Jurkat, Clone E6-1 (cell line): Measurements from ENCODE around the gene HAGHL.
A peak's percentile ranks its signal among the peaks of the same experiment; 100 is the strongest.
"Not testable (repeated sequence)": the region's sequence is repeated elsewhere in the genome, so short reads cannot be mapped to it uniquely, and the experiment has no call there.

Experiments used
- DNase-seq: peaks from one replicate; pipeline ENCODE4 v3.0.0-alpha.2; 2011; ENCODE audit warnings: low read depth, low spot score
- H3K4me3 ChIP-seq: 2 replicates; pipeline ENCODE4 v1.5.1; 2011; ENCODE audit warnings: mild to moderate bottlenecking, low read length, control low read depth, moderate library complexity

HAGHL gene

GRCh38 chr16:705431-706188 is 21.3 kb upstream of the HAGHL start, which contains the start of gene FBXL16:
FBXL16 (minus strand) TSS chr16:705801; CDS start chr16:697405, 8,396 bp downstream.
- no peak for DNase-seq
- H3K4me3 ChIP-seq: no peak within 1 kb of the TSS

GRCh38 chr16:706189-707061 is 20.5 kb upstream of the HAGHL start:
- no peak for DNase-seq
- H3K4me3 ChIP-seq: no peak overlapping the region

GRCh38 chr16:707062-707538 is 19.8 kb upstream of the HAGHL start:
- H3K4me3 ChIP-seq: no peak overlapping the region
- DNase-seq: no peak

GRCh38 chr16:708019-708418 is 18.9 kb upstream of the HAGHL start:
- DNase-seq: no peak
- no peak overlapping the region for H3K4me3 ChIP-seq

GRCh38 chr16:708959-709358 is 17.9 kb upstream of the HAGHL start:
- no peak overlapping the region for H3K4me3 ChIP-seq
- no peak for DNase-seq

GRCh38 chr16:709566-710499 is 17.1 kb upstream of the HAGHL start:
- H3K4me3 ChIP-seq: no peak overlapping the region
- peak; percentile 43 for DNase-seq

- no peak for DNase-seq
- H3K4me3 ChIP-seq: no peak overlapping the region
These were observed 16.3 kb upstream of the HAGHL start for GRCh38 chr16:710500-711075.

GRCh38 chr16:711084-711483 is 15.8 kb upstream of the HAGHL start:
- no peak overlapping the region for H3K4me3 ChIP-seq

GRCh38 chr16:711548-712320 is 15.2 kb upstream of the HAGHL start:
- H3K4me3 ChIP-seq: no peak overlapping the region
- no peak for DNase-seq

More at GRCh38 chr16:711084-711483, 15.8 kb upstream of the HAGHL start:
- DNase-seq: no peak

GRCh38 chr16:712740-713250 is 14.1 kb upstream of the HAGHL start:
- H3K4me3 ChIP-seq: not testable (repeated sequence)
- DNase-seq: peak; percentile 63

GRCh38 chr16:714079-714478 is 12.8 kb upstream of the HAGHL start:
- no peak for DNase-seq
- no peak overlapping the region for H3K4me3 ChIP-seq

- peak; percentile 71 for DNase-seq
- peak within 1 kb of the TSS; percentile 53 for H3K4me3 ChIP-seq
These were observed 12.1 kb upstream of the HAGHL start, which contains the start of gene METRN for GRCh38 chr16:714558-715476. METRN (plus strand) TSS chr16:715118; CDS start chr16:715290, 172 bp downstream.

GRCh38 chr16:715477-716199 is 11.3 kb upstream of the HAGHL start:
- no peak for DNase-seq

GRCh38 chr16:716200-716568 is 10.7 kb upstream of the HAGHL start:
- no peak for DNase-seq
- H3K4me3 ChIP-seq: no peak overlapping the region

More at GRCh38 chr16:715477-716199, 11.3 kb upstream of the HAGHL start:
- peak overlapping the region; percentile 53 for H3K4me3 ChIP-seq

GRCh38 chr16:716768-717325 is 10.1 kb upstream of the HAGHL start:
- DNase-seq: no peak
- H3K4me3 ChIP-seq: no peak overlapping the region
